Osteoblast (primary cell): ENCODE measurements around the gene STAT5B. TPM values are rescaled to one million over a fixed set of nuclear protein-coding genes. Genes with fewer than 3 reads are reported as not detected.

Source experiments
- DNase-seq: peaks from one replicate; pipeline ENCODE4 v3.0.0; 2011; ENCODE audit warnings: low spot score, mixed read lengths; ENCODE audit not compliant: insufficient read length; ENCODE audit errors: missing footprints
- H2AFZ ChIP-seq: 2 replicates; pipeline ENCODE4 v1.6.0; 2011; ENCODE audit warnings: mild to moderate bottlenecking, low read length
- H3K27ac ChIP-seq: 2 replicates; pipeline ENCODE4 v1.5.1; 2011; ENCODE audit warnings: mild to moderate bottlenecking, low read depth, low read length, moderate library complexity
- H3K27me3 ChIP-seq: 2 replicates; pipeline ENCODE4 v1.6.0; 2012; ENCODE audit warnings: mild to moderate bottlenecking, control low read depth, inconsistent platforms, low read length, moderate library complexity; ENCODE audit not compliant: insufficient read depth
- H3K36me3 ChIP-seq: 2 replicates; pipeline ENCODE4 v1.5.1; 2011; ENCODE audit warnings: mild to moderate bottlenecking, low read length, control low read depth, moderate library complexity; ENCODE audit not compliant: insufficient read depth
- H3K4me1 ChIP-seq: 2 replicates; pipeline ENCODE4 v1.5.1; 2011; ENCODE audit warnings: mild to moderate bottlenecking, low read length, control low read depth, moderate library complexity; ENCODE audit not compliant: insufficient read depth
- H3K4me2 ChIP-seq: 2 replicates; pipeline ENCODE4 v1.6.0; 2011; ENCODE audit warnings: mild to moderate bottlenecking, low read length; ENCODE audit not compliant: insufficient read depth
- H3K4me3 ChIP-seq: fragments of 200-600 bp; sonication (generic); 3 replicates; pipeline ENCODE4 v1.5.1; 2012; ENCODE audit warnings: mild to moderate bottlenecking, low read length, inconsistent platforms; ENCODE audit not compliant: insufficient read depth
- H3K79me2 ChIP-seq: 2 replicates; pipeline ENCODE4 v1.6.0; 2012; ENCODE audit warnings: mild to moderate bottlenecking, low read length, control low read depth, inconsistent platforms; ENCODE audit not compliant: insufficient read depth
- H3K9me3 ChIP-seq: 2 replicates; pipeline ENCODE4 v1.5.1; 2011; ENCODE audit warnings: low read depth, low read length, control low read depth
- H4K20me1 ChIP-seq: 2 replicates; pipeline ENCODE4 v1.6.0; 2012; ENCODE audit warnings: mild to moderate bottlenecking, low read length, control low read depth; ENCODE audit not compliant: insufficient read depth
- total RNA-seq: library from RNA; depleted of rRNA; stranded (reverse); fragments of >200 nt; gene quantifications from 2 replicates; pipeline ENCODE4 v1.2.3, GENCODE V29; 2012
- TF ChIP-seq, protein P1 (sequence below): IDR thresholded peaks from 2 replicates; pipeline ENCODE4 v1.5.1; 2011; ENCODE audit warnings: mild to moderate bottlenecking, low read depth, low read length, moderate library complexity; ENCODE audit errors: extremely low read depth

Gene STAT5B
- total RNA-seq, 1 donor: 22.8 TPM

DNA sequence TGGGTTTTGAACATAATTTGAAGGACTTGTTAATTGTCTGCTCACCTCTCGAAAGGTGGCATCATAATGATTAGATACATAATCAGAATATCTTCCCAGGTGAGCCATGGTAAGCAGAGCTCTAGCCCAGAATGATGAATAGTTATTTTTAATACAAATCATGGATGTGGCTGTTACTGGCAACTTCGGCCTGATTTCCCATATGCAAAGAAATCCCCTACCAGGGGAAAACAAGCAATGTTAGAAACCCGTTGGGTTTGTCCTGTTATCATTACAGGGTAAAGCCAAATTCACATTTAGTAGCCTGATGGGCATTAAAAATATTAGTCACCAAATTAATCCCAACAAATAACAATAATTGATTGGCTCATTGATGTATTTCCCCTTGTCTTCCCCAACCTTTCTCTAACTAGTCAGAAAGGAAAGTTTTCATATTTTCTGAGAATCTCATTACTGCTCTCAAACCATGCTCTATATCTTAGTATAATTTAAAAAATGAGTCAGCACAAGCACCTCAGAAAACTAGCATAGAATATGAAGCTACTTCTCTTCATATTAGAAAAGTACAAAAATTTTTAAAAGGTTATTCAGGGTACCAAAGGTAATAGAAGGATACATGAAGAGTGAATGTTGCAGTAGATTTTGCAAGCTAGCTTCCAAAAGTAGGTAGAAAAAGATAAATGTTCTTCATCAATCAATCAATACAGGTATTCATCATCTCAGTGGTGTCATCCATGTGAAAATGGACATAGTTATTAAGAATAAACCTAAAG, 5.0 kb downstream of the STAT5B start:
- Histone ChIP-seq H3K4me1 (peaks cover 12% of the 10 kb centered on the region), H3K4me3 (no peak overlapping the region), H4K20me1 (peaks cover 28% of the 10 kb centered on the region), H3K27me3 (no peaks in the 10 kb centered on the region), H3K4me2 (no peak overlapping the region), H3K27ac (no peak overlapping the region), H3K36me3 (no peaks in the 10 kb centered on the region), H2AFZ (no peak overlapping the region), H3K79me2 (peaks cover 73% of the 10 kb centered on the region), H3K9me3 (no peaks in the 10 kb centered on the region)
- no peak for DNase-seq
- TF ChIP-seq, protein P1, sequence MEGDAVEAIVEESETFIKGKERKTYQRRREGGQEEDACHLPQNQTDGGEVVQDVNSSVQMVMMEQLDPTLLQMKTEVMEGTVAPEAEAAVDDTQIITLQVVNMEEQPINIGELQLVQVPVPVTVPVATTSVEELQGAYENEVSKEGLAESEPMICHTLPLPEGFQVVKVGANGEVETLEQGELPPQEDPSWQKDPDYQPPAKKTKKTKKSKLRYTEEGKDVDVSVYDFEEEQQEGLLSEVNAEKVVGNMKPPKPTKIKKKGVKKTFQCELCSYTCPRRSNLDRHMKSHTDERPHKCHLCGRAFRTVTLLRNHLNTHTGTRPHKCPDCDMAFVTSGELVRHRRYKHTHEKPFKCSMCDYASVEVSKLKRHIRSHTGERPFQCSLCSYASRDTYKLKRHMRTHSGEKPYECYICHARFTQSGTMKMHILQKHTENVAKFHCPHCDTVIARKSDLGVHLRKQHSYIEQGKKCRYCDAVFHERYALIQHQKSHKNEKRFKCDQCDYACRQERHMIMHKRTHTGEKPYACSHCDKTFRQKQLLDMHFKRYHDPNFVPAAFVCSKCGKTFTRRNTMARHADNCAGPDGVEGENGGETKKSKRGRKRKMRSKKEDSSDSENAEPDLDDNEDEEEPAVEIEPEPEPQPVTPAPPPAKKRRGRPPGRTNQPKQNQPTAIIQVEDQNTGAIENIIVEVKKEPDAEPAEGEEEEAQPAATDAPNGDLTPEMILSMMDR: no peak

DNA sequence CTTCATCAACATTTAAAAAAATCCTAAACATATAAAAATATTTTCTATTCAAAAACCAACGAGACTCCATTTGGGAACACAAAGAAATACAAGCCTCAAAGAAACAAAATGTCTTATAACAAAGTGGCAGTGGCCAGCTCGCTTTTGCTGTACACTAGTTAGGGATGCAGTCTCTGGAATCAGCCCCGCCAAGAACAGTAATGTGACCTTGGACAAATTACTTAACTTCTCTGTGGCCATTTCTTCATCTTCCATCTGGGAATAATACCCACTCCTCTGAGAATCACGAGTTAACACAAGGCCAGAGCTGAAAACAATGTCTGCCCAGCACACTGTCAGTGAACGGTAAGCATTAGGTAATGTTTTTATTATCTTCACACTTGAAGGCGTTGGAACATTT, 5.6 kb downstream of the STAT5B start:
- TF ChIP-seq, protein P1: no peak
- Histone ChIP-seq H4K20me1 (peaks cover 28% of the 10 kb centered on the region), H3K79me2 (peaks cover 71% of the 10 kb centered on the region), H3K4me2 (no peak overlapping the region), H3K4me3 (no peak overlapping the region), H3K27me3 (no peaks in the 10 kb centered on the region), H3K4me1 (peaks cover 12% of the 10 kb centered on the region), H3K9me3 (no peaks in the 10 kb centered on the region), H2AFZ (no peak overlapping the region), H3K36me3 (no peaks in the 10 kb centered on the region), H3K27ac (no peak overlapping the region)
- DNase-seq: no peak

DNA sequence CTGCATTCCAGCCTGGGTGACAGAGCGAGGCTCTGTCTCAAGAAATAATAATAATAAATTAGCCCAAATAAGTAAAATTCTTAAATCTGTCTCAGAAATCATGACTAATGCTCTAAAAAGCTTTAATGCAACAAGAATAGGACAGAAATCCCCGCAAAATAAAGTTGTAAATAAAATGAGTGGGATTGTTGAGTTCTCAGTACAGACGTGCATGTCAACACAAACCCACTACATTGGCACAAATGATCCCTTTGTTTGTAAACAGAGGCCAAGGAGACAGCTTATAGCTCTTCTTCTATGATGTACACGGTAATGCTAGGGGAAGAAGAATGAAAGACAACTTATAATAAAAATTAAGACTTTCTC, 6.0 kb downstream of the STAT5B start:
- no peak for DNase-seq

DNA sequence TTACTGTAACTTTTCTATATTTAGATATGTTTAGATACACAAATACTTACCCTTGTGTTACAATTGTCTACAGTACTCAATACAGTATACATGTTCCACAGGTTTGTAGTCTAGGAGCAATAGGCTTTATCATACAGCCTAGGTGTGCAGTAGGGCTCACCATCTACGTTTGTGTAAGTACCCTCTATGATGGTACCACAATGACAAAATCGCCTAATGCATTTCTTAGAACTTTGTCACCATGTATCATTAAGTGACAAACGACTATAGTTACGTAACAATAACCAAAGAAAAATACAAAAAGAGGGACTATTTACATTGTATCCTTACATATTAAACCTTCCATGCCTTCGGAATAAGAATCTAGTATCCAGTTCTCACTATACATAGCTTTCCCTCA, 8.0 kb downstream of the STAT5B start:
- no peak overlapping the region for H3K4me3 ChIP-seq
- H3K36me3 ChIP-seq: no peaks in the 10 kb centered on the region
- H3K79me2 ChIP-seq: peaks cover 55% of the 10 kb centered on the region
- no peak overlapping the region for H2AFZ ChIP-seq
- H3K4me1 ChIP-seq: peaks cover 6% of the 10 kb centered on the region
- H4K20me1 ChIP-seq: peaks cover 9% of the 10 kb centered on the region
- TF ChIP-seq, protein P1: no peak
- DNase-seq: no peak
- H3K4me2 ChIP-seq: no peak overlapping the region
- H3K9me3 ChIP-seq: no peaks in the 10 kb centered on the region
- peak overlapping the region; percentile 1 for H3K27ac ChIP-seq
- H3K27me3 ChIP-seq: no peaks in the 10 kb centered on the region

More for the DNA sequence above, 6.0 kb downstream of the STAT5B start:
- no peak overlapping the region for H3K4me3 ChIP-seq
- H2AFZ ChIP-seq: no peak overlapping the region
- H3K9me3 ChIP-seq: no peaks in the 10 kb centered on the region
- H3K27me3 ChIP-seq: no peaks in the 10 kb centered on the region
- peaks cover 70% of the 10 kb centered on the region for H3K79me2 ChIP-seq
- H4K20me1 ChIP-seq: peaks cover 28% of the 10 kb centered on the region
- TF ChIP-seq, protein P1: no peak
- H3K4me2 ChIP-seq: no peak overlapping the region
- H3K36me3 ChIP-seq: no peaks in the 10 kb centered on the region
- no peak overlapping the region for H3K27ac ChIP-seq
- peaks cover 12% of the 10 kb centered on the region for H3K4me1 ChIP-seq
